Dermis microvascular lymphatic vessel endothelial cell (primary cell): ENCODE results near the gene ANKRD33. TPM values are rescaled to one million over a fixed set of nuclear protein-coding genes. Genes with fewer than 3 reads are reported as not detected.

Experiments used
- DNase-seq, 2 donors: peaks; one replicate each; pipeline versions ENCODE4 v3.0.0 to v3.0.0-alpha.2; 2010; ENCODE audit warnings: low read depth in 2 of 2
- total RNA-seq: library from RNA; depleted of rRNA; stranded (reverse); fragments of >200 nt; gene quantifications from 2 replicates; pipeline ENCODE4 v1.2.1, GENCODE V29; 2014

The ANKRD33 gene, protein sequence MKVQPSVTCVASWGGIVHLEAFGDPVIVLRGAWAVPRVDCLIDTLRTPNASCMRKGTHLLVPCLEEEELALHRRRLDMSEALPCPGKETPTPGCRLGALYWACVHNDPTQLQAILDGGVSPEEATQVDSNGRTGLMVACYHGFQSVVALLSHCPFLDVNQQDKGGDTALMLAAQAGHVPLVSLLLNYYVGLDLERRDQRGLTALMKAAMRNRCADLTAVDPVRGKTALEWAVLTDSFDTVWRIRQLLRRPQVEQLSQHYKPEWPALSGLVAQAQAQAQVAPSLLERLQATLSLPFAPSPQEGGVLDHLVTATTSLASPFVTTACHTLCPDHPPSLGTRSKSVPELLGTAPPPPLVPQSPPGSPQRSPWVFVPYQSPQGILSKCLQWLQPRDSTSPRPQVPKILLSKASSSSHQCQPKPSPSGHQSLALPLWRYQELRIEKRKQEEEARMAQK
- 0.13 and 0.26 TPM in 2 replicates for total RNA-seq

- DNase-seq, result no peak
Observed at GRCh38 chr12:51887476-51888315, at the start of gene ANKRD33. Gene ANKRD33 (plus strand): TSS chr12:51888103. CDS start chr12:51888187, 84 bp downstream.

- DNase-seq, result no peak
Observed at GRCh38 chr12:51838762-51839161, 49.1 kb upstream of the ANKRD33 start.

GRCh38 chr12:51839310-51839947, 48.5 kb upstream of the ANKRD33 start:
- DNase-seq, result no peak

GRCh38 chr12:51840966-51841365, 46.9 kb upstream of the ANKRD33 start:
- no peak for DNase-seq

DNA sequence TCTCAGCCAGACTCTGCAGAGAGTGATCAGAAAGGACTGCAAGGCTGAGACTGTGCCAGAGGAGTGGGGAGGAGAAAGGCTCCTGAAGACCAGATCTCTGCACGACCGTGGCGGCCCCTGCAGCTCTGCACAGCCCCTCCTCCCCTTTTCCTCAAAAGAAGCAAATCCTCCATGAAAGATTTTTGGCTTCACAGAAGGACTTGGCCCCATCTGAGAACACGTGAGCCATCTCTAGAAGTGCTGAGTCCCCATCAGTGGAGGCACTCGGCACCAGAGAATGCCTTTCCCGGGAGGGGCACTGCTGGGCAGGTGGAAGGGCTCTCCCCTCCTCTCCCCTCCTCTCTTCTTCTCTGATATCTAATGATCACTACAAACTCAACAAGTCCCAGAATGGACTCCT, 46.2 kb upstream of the ANKRD33 start:
- DNase-seq, result no peak

GRCh38 chr12:51844854-51845253, 43.0 kb upstream of the ANKRD33 start:
- no peak for DNase-seq

GRCh38 chr12:51845482-51845881, 42.4 kb upstream of the ANKRD33 start:
- no peak for DNase-seq

- no peak for DNase-seq
Observed at GRCh38 chr12:51846271-51846691, 41.6 kb upstream of the ANKRD33 start.

DNA sequence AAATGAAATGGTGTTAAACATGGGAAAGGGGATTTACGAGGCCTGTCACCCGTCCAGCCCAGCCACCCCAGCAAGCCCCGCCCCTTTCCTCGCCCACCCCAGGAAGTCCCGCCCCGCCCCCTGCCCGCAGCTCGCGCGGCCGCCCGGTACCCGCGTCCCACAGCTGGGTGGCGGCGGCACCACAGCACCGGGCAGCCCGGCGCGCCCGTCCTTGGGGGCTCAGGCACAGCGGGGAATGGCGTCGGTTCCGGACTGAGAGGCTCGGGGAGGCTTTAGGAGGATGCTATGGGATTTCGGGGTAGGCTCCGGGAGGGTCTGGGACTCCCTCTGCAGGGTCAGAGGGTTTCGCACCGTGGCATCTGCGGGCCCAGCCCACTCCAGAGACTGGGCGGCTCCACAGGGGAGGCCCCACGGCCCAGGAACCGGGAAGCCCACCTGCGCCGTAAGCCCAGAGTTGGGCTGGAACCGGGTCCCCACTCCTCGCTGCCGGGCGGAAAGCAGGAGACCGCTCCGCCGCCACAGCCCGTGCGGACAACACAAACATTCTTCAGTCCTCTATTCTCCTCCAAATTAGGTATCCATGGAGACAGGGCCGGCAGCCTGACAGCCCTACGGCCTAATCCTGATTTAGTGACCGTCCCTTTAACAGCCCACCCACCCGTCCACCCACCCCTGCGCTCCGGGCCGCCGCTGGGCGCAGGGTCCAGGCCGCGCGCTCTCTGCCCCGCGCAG, 40.8 kb upstream of the ANKRD33 start:
- peak; percentile 31 to 51 for DNase-seq

- DNase-seq, result peak in 1 of 2 donors; percentile 42
Observed at GRCh38 chr12:51847643-51848325, 40.1 kb upstream of the ANKRD33 start.

DNA sequence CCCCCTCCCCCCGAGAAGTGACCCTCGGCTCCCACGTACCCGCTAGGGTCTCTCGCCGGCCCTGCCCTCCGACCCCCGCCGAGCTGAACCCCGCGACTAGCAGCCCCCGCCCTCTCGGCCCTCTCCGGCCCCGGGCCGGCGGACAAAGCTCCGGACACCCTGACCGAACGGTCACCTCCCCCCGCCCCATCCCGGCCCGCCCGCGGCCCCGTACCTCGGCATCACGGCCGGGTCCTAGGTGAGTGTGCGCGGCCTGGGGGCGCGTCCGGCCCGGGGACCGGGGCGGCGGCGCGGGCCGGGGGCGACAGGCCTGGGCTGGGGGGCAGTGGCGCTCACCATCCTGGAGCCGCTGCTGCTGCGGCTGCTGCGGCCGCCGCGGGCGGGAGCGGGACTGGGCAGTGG, 39.6 kb upstream of the ANKRD33 start, which contains the start of gene FIGNL2:
Gene FIGNL2, minus strand, starts transcription at position 393 of the 402 bp plus-strand sequence. CDS start 26,305 bp downstream, outside the sequence.
- DNase-seq, result no peak

DNA sequence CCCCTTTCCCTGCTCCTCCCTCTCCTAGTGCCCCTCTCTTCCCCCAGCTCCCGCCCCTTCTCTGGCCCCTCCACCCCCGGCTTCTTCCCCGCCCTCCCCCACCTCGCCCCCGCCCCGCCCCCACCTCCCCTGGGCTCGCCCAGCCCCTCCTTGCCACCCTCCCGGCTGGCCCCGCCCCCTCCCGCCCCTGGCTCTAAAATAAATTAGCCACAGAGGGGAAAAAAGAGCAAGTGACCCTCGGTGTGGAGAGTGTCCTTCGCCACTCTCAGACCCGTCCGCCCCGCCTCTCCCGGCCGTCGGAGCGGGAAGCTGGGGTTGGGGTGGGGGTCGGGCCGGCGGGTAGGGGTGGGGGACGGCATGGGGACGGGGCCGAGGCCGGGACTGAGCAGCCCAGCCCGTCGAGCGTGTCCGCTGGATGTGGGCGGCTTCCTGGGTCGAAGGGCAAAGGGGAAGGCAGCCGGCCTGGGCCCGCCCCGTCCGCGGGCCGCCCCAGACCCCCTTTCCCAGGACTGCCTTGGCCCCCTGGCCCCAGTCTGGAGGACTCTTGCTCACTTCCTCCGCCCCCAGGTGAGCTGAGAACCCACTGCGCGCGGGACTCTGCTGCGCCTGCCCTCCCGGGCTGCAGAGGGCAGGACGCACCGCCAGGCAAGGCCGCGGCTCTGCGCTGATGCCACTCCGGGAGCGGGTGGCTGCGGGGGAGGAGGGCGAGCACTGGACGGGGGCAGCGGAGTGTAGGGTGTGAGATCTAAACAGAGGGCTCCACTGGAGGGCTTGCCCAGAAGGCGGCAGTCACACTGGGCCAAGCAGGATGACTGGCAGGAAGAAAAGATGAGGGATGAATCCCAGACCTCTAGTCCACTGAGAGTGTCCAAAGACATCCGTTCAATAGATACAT, 38.8 kb upstream of the ANKRD33 start:
- no peak for DNase-seq

DNA sequence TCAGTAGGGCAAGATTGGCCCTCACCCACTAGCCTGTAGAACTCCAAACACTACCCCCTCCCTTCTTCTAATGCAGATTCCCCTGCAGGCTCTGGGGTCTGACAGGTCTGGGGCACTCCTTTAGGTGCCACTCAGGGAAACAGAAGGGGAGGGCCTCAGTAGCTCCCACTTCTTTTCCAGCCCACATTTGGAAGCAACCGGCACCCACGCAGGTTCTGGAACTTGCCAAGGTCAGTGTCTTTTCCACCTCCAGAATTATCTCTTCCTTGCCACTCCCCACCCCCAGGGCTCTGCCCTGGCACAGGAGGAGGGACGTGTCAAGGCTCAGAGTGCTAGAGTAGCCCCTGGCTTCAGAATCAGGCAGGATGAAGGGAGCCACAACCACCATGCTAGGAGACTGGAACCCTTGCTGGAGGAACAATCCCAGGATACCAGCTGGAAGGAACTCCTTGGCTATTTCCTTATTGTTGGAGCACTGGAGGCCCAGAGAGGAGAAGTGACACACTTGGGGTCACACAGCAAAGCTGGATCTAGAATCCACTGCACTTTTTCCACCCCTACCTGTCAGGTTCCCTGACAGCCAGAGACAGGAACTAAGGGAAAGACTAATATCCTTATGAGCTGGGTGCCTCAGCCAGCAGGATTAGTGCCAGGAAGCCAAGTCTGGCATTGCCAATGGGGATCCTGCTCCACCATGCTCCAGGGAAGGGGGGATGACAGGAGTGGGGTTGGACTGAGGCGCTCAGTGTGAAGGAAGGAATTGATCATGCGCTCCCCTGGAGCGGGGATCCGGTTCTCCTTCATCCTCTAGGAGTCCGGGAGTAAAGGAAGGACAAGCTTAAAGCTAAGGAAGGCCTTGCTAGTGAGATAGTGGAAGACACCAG, 37.6 kb upstream of the ANKRD33 start:
- no peak for DNase-seq

DNA sequence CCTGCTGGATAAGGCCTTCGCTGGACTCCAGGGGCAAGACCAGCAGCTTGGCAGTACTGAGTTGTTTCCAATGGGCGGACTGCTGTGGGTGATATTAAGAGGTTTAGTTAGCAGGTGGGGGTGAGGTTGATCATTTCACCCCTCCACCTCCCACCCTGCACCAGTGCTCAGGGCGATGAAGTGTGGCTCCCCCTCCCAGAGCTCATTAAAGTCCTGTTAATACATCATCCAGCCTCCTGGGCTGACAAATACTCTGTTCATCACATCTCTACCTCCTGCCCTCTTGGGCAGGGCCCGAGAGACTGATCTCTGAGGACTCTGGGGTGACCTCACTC, 37.0 kb upstream of the ANKRD33 start:
- no peak for DNase-seq

DNA sequence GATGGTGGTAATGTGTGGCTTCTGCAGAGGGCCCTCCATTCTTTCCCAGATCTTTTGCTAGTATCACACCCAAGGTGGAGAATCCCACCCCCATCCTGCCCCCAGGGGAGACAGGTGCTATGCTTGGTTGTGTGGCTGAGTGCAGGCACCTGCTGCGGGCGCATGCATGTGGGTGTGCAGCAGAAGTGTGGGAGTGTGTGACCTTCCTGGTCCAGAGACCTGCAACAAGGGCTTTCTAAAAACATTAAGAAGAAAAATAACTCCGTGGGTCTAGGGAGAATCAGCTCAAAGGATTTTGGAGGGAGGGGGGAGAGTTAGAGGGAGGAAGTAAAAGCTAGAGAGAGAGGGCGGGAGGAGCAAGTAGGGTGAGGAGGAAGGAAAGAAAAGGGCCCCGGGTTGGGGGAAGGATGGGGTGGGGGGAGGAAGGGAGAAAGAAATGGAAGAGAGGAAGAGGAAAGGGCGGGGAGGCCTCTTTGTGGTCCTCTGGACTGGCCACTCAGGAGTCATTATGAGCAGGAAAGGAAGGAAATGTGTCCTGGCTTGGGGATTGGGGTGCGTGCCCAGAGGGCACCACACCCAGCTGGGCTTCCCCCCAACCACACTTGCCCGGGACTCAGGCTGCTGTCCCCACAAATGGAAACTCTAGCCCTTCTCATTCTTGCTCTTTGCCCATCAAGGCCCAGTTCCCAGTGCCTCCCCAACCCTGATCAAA, 36.3 kb upstream of the ANKRD33 start:
- no peak for DNase-seq

GRCh38 chr12:51852404-51853137, 35.3 kb upstream of the ANKRD33 start:
- DNase-seq, result no peak
